CD1c-positive myeloid dendritic cell (primary cell): ENCODE measurements around the gene RPAP2.
"Not testable (repeated sequence)": the region's sequence is repeated elsewhere in the genome, so short reads cannot be mapped to it uniquely, and the experiment has no call there.

Source experiments
- DNase-seq: peaks from one replicate; pipeline ENCODE4 v3.0.0-alpha.2; 2016; ENCODE audit errors: extremely low spot score

Gene RPAP2

DNA sequence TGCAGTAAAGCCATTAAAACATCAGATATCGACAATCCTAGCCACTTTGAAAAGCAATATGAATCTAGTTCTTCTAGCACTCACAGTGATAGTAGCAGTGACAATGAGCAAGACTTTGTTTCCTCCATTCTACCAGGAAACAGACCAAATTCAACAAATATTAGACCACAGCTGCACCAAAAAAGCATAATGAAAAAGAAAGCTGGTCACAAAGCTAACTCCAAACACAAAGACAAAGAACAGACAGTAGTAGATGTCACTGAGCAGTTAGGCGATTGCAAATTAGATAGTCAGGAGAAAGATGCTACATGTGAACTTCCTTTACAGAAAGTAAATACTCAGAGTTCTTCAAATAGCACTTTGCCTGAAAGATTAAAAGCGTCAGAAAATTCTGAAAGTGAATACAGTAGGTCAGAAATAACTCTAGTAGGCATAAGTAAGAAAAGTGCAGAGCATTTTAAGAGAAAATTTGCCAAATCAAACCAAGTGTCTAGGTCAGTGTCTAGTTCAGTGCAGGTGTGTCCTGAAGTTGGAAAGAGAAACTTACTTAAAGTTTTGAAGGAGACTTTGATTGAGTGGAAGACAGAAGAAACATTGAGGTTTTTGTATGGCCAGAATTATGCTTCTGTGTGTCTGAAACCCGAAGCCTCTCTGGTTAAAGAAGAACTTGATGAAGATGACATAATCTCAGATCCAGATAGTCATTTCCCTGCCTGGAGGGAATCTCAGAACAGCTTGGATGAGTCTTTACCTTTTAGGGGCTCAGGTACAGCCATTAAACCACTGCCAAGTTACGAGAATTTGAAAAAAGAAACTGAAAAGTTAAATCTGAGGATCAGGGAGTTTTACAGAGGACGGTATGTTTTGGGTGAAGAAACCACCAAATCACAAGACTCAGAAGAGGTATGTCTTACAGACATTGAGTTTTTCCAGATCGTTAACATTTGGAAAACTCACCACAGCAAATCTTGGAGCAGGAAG, 24.9 kb downstream of the RPAP2 start:
- no peak for DNase-seq

GRCh38 chr1:92324784-92325183, 25.9 kb downstream of the RPAP2 start:
- DNase-seq: no peak

DNA sequence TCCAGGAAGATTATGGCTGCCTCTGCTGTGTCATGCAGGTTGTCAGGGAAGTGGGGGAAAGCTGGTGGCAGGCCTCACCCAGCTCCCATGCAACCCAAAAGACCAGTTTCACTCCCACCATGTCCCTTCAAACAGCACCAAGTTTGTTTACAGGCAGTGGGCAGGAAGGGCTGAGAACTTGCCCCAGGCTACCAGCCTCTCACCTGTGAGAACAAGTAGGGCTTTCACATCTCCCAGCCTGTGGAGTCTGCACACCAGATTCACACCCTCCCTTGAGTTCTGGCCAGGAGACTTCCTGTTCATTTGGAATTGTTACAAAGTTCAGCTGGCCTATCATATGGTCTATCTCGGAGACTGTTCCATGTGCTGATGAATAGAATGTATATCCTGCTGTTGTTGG, 27.8 kb downstream of the RPAP2 start:
- DNase-seq: no peak

DNA sequence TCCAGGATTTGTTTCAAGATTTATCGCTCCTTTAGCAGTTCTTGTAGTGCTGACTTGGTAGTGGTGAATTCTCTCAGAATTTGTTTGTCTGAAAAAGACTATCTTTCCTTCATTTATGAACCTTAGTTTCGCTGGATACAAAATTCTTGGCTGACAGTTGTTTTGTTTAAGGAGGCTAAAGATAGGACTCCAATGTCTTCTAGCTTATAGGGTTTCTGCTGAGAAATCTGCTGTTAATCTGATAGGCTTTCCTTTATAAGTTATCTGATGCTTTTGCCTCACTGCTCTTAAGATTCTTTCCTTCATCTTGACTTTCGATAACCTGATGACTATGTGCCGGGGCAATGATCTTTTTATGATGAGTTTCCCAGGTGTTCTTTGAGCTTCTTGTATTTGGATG, 28.9 kb downstream of the RPAP2 start:
- no peak for DNase-seq

DNA sequence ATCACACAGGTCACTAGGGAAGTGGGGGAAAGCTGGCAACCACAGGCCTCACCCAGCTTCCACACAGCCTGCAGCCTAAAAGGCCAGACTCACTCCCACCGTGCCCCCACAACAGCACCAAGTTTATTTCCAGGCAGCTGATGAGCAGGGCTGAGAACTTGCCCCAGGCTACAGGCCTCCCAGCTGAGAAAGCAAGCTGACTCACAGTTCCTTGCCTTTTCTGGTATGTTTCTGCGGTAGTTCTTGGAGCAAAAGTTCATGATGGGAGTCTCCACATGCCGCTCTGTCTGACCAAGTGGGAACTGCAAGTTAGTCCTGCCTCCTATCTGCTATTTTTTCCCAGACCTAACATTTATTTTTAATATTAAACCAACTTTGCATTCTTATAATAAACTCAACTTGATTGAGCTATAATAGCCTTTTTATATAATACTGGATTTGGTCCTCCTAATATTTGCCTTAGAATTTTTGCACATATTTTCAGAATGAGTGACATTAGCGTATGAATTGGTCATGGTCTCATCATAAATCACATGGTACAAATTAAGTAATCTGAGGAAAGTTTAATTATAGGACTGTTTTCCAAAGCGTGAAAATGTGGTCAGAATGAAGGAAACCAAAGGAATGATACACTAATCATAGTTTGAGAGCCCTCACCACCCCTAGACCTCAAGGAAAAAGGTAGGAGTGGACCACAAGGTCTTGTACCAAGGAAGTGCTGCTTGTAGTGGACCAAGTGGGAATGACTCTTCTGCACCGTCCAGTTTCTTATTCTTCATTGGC, 30.7 kb downstream of the RPAP2 start:
- DNase-seq: no peak

DNA sequence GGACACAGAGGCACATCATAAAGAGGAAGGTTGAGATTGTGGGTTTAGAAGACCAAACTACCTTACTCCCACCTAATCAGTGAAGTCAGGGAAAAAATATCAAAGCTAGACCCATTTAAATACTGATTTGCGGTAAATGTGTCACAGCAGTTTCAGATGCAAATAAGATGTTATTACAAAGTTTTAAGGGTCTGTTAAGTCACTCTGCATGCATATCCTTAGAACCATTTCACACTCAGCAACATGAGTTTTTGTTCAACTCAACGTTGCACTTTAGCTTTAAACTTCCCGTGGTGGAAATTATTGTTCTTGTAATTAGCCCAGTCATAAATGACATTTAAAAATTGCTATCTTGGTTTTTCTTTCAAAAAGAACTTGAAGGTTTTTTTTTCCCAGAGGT, 34.8 kb downstream of the RPAP2 start:
- no peak for DNase-seq

- no peak for DNase-seq
Observed at GRCh38 chr1:92340154-92340553, 41.3 kb downstream of the RPAP2 start.

- no peak for DNase-seq
Observed at GRCh38 chr1:92342401-92342800, 43.5 kb downstream of the RPAP2 start.

DNA sequence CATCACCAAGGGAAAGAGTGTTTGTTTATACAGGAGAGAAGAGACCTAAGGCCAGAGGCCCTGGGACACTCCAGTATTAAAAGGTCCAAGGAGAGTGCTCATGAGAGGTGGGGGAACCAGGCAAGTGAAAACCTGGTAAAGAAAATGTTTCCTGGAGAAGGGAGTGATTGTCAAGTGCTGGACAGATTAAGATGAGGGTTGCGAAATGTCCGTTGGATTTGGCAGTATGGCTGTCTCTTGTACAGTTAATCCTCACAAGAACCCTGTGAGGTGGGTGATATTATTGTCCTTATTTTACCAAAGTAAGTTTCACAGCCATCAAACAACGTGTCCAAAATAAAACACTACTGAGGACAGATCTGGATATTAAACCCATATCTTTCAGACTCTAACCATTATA, 44.2 kb downstream of the RPAP2 start:
- DNase-seq: no peak

DNA sequence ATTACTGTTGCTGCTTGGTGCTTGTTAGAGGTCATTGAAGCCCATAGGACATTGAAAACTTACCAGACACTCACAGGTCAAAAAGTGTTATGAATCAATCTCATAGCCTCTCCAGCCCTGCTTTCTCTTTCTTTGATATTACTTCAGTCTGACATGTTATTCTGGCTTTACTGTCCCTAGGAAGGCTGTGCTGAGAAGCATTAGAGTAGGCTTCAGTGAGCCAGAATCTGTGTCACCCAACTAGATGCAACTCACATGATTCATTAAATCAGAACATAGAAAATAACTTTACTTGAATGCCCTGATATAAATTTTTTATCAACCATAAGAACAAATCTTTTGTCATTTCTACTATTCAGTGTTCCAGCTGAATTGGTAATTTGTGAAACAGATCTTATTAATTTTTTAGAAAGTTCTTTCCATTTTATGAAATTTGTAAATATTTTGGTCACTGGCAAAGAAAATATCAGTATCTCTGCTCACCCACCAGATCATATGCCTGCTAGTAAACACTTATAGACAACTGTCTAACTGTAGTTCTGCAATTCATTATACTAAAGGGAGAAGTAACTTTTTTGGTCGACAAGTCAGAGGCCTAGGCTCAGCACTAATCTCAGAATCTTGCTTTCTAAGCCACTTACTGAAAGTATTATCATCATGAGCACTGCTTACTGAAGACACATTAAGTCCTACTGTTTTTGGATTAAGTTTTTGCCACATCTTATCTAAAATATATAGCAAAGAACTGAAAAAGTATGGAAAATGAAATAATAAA, 48.2 kb downstream of the RPAP2 start:
- no peak for DNase-seq

DNA sequence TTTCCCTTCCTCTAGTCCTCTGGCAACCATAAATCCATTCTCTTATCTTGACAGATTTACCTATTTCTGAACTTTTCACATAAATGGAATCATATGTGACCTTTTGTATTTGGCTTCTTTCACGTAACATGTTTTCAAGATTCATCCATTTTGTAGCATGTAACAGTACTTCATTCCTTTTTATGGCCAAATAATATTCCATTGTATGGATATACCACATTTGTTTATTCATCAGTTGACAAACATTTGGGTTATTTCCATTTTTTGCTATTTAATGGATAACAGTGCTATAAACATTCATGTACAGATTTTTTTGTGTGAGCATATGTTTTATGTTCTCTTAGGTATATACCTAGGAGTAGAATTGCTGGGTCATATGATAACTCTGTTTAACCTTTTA, 54.0 kb downstream of the RPAP2 start:
- no peak for DNase-seq

- no peak for DNase-seq
Observed at GRCh38 chr1:92354259-92354658, 55.4 kb downstream of the RPAP2 start.

GRCh38 chr1:92356956-92357355, 58.1 kb downstream of the RPAP2 start:
- DNase-seq: no peak

DNA sequence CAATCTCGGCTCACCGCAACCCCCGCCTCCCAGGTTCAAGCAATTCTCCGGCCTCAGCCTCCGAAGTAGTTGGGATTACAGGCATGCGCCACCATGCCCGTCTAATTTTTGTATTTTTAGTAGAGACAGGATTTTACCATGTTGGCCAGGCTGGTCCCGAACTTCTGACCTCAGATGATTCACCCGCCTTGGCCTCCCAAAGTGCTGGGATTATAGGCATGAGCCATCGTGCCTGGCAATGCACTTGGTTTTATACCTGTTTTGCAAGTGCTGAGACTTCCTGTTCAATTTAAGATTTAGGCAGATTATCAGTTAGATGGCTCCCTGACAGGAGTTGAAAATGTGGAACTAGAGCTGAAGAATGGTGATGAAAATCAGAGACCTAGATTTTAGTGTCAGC, 60.5 kb downstream of the RPAP2 start:
- not testable (repeated sequence) for DNase-seq

GRCh38 chr1:92359986-92360385, 61.1 kb downstream of the RPAP2 start:
- no peak for DNase-seq

GRCh38 chr1:92362970-92363369, 64.1 kb downstream of the RPAP2 start:
- no peak for DNase-seq

GRCh38 chr1:92363401-92363800, 64.5 kb downstream of the RPAP2 start:
- no peak for DNase-seq

GRCh38 chr1:92365378-92366039, 66.7 kb downstream of the RPAP2 start:
- no peak for DNase-seq

DNA sequence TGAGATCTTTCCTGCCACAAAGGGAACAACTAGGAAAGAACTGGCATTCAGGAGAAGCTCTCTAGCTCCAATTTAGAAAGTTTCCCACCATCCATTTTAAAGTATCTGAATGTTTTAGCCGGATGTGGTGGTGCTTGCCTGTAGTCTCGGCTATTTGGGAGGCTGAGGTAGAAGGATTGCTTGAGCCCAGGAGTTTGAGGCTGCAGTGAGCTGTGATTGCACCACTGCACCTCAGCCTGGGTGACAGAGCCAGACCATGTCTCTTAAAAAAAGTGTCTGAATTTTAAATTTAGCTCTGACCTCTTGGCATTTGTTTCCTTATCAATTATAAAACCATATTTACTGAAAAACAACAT, 67.2 kb downstream of the RPAP2 start:
- no peak for DNase-seq

DNA sequence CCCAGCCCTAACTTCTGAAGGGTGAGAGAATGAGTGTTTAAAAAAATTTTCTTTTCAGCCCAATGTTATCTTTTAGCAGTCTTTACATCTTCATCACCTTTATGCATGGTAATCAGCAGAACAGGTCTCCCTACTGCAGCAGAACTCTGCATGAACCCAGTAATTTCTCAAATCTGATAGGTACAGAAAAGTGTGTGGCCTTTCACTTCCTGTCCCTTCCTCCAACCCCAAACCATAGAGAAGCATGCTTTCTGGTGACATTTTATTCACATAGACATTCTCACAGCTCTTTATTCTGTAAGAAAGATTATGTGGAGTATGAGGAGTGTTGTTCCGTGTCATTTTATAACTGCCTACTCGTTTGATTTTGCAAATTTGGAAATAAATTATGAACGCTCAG, 68.6 kb downstream of the RPAP2 start:
- DNase-seq: no peak

GRCh38 chr1:92372164-92372563, 73.3 kb downstream of the RPAP2 start:
- no peak for DNase-seq

DNA sequence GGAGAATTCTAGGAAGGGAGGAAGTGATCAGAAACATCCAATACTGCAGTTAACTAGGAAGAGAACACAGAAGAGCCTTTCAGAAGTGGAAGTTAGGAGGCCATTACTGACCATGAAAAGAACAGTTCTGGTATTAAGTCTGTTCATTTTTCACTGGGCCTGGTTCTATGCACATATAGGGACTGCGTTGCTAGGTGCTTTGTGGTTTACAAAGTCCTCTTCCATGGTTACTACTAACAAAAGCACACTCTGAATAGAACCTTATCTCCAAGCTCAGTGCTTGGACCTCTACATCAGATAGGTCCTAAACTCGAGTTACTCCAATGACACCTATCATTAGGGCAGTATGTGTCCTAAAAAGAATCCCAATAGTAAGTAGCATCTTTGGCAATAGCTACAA, 75.4 kb downstream of the RPAP2 start:
- no peak for DNase-seq
